ENCODE measurements around the gene AMTN.
"Not testable (repeated sequence)": the region's sequence is repeated elsewhere in the genome, so short reads cannot be mapped to it uniquely, and the experiment has no call there.

AMTN gene, protein sequence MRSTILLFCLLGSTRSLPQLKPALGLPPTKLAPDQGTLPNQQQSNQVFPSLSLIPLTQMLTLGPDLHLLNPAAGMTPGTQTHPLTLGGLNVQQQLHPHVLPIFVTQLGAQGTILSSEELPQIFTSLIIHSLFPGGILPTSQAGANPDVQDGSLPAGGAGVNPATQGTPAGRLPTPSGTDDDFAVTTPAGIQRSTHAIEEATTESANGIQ

DNA sequence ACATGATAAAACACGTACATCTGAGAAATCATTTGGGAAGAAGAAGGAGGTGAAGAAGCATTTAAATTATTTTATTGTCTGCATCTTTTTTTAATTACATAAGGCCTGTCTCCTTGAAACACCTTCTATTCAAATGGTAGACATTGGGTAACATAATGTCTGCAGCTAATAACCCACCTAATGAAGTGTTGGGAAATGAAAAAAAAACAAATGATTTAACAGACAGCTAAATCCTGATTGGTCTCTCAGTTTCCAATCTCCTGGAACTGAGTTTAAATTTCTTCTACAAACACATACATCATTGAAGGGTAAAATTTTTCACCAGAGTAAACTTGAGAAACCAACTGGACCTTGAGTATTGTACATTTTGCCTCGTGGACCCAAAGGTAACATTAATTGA, at the start of gene AMTN:
TSS of gene AMTN (plus strand) at position 301 of the 400 bp plus-strand sequence. CDS start 209 bp downstream, outside the sequence.
- DNase-seq (ENCODE audit: low read depth, low spot score), result no peak

GRCh38 chr4:70471897-70472296, 46.5 kb upstream of the AMTN start, which contains the start of gene MUC7:
Gene MUC7, plus strand, starts transcription at chr4:70472197. Its CDS starts 1,825 bp downstream, at chr4:70474022.
- no peak for DNase-seq (ENCODE audit: low read depth, low spot score)

DNA sequence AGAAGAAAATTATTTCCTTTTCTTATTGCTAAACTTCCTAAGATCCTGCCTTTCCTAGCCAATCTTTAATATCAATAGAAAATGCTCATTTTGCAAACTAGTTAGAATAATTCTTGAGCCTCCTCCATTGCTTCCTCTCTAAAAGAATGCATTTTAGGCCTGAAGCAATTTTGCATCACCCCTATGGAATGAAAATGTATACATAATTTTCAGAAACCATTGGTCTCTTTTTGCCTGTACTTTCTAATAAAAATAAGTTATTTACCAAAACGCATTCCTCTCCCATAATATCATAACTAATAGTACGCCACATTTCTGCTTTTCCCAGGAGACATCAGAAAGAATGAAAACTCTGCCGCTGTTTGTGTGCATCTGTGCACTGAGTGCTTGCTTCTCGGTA, 44.7 kb upstream of the AMTN start:
- DNase-seq (ENCODE audit: low read depth, low spot score), result no peak

- no peak for DNase-seq (ENCODE audit: low read depth, low spot score)
Measured at GRCh38 chr4:70488748-70489147, 29.6 kb upstream of the AMTN start.

GRCh38 chr4:70496231-70496630, 22.1 kb upstream of the AMTN start:
- no peak for DNase-seq (ENCODE audit: low read depth, low spot score)

- not testable (repeated sequence) for DNase-seq (ENCODE audit: low read depth, low spot score)
Measured at GRCh38 chr4:70501838-70502237, 16.5 kb upstream of the AMTN start.

GRCh38 chr4:70504733-70505132, 13.6 kb upstream of the AMTN start:
- DNase-seq (ENCODE audit: low read depth, low spot score), result no peak

DNA sequence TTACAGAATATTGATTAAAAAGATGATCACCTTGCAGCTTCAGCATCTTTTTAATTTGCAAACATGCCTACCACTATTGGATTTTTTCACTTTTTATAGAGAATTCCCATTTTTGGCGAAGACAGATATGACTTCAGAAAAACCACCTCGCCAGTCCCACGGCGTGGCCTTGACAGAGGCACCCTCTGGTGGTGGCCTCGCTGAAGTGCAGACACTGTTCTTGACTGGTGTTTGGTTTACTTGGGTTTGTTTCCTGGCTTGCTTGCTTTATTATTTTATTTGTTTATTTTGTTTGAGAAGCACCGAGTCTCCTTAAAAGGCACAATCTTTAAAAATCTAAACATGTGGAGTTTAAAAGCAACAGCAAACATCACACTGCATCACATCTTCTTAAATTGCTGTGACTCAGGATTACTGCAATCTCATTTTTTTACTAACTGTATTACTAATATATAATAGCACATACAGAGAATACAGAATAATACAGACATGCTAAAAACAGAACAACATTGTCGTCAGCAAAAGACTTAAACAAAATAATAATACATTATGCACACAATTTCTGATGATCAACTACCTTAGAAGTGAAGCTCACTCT, 13.1 kb upstream of the AMTN start:
- DNase-seq (ENCODE audit: low read depth, low spot score), result peak; percentile 28

DNA sequence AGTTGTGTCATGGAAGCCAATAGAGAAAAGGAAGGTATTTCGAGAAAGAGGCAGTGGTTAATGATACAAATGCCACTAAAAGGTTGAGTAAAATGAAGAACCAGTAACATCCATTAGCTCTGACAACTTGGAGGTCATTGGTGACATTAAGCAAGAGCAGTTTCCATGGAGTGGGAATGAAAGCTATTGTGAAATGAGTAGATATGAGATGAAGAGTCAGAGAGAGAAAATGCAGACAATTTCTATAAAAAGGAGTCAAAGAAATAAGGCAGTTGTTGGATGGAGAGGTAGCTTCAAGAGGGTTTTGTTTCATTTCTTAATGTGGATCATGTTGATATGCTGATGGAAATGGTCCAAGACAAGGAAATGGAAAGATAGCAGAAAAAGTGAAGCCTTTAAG, 9.6 kb upstream of the AMTN start:
- DNase-seq (ENCODE audit: low read depth, low spot score), result no peak

DNA sequence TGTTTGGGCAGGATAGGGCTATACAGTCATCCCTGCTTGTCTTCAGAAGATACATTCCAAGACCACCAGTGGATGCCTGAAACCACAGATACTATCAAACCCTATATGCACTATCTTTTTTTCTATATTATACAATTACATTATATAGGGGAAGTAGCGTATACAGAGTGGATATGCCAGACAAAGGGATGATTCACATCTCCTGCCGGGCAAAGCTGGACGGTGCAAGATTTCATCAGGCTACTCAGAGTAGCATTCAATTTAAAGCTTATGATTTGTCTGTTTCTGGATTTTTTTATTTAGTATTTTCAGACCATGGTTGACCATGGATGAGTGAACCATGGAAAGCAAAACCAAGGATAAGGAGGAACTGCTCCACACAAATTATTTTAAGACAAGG, 7.0 kb upstream of the AMTN start:
- no peak for DNase-seq (ENCODE audit: low read depth, low spot score)

DNA sequence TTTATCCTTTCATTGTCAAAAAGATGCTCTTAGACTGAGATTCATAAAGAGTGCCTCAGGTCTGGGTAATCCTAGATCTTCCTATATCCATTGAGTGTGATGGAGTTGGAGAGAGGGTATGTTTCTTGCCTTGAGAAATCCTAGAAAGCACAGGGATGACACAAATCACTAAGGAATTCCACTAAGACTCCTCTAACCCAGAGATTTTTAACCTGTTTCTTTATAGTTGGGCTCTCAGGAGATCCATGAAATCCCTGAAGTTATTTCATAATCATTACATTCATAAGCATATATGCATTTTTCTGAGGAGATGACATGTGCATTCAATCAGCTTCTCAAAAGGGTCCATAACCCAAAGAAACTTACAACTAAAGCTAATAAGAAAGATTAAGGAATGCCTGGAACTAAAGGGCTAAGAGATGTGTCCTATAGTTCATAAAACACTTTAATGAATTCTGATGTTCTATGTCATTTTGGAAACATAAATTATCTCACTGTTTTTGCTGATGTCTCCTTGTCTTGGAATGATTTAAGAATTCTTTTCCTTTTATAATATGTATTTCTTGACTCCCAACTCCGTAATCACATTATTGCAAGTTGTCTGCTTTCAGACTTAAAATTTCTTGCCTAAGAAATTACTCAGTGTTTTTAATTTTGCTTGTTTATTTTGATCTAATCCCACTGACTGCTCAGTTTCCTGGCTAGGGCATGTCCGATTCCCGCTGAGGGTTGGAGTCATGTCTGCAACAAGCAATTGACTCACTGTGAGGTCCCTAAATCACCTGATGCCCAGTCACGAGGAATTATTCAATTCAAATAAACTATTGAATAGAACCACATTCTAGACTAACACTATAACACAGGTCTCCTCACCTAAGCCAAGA, 2.8 kb upstream of the AMTN start:
- DNase-seq (ENCODE audit: low read depth, low spot score), result no peak

DNA sequence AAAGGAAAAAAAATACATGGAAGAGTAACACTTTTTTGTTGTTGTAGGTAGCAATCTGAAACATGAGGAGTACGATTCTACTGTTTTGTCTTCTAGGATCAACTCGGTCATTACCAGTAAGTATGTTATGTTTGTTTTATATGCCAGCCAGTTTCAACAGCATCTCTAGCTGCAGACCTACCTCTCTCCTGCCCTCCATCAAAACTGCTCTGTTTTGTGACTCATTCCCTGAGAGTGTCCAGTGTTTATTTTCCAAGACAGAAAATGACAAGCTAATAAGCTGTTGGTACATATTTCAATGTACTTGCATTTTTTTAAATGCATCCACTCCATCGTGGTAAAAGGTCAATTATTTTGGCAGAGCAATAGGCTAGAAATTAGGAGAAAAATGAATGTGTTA, 347 bp downstream of the AMTN start:
- no peak for DNase-seq (ENCODE audit: low read depth, low spot score)

- no peak for DNase-seq (ENCODE audit: low read depth, low spot score)
Measured at GRCh38 chr4:70522626-70523025, 4.3 kb downstream of the AMTN start.

- no peak for DNase-seq (ENCODE audit: low read depth, low spot score)
Measured at GRCh38 chr4:70530997-70531396, 12.6 kb downstream of the AMTN start.

- no peak for DNase-seq (ENCODE audit: low read depth, low spot score)
Measured at GRCh38 chr4:70531981-70532380, 13.6 kb downstream of the AMTN start.

- DNase-seq (ENCODE audit: low read depth, low spot score), result no peak
Measured at GRCh38 chr4:70533211-70533610, 14.8 kb downstream of the AMTN start.

- no peak for DNase-seq (ENCODE audit: low read depth, low spot score)
Measured at GRCh38 chr4:70533791-70534190, 15.4 kb downstream of the AMTN start.

GRCh38 chr4:70534886-70535285, 16.5 kb downstream of the AMTN start:
- DNase-seq (ENCODE audit: low read depth, low spot score), result not testable (repeated sequence)

DNA sequence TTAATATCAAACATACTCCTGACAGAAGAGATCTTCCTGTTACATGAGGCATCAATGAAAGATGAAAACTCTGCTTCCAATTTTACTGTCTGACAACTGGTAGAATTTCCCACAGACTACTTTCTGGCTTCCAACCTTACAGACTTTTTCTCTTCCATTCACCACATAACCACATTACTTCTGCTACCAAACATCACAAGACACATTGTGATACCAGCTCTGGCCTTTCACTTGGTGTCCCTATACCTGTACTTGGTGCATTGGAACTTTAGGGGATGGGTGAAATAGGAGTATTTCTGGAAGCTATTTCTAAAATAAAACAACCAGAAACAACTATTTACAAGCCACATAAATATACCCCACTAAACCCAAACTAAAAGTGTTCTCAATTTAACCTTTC, 20.5 kb downstream of the AMTN start:
- no peak for DNase-seq (ENCODE audit: low read depth, low spot score)

- no peak for DNase-seq (ENCODE audit: low read depth, low spot score)
Measured at GRCh38 chr4:70544279-70544868, 26.0 kb downstream of the AMTN start.

DNA sequence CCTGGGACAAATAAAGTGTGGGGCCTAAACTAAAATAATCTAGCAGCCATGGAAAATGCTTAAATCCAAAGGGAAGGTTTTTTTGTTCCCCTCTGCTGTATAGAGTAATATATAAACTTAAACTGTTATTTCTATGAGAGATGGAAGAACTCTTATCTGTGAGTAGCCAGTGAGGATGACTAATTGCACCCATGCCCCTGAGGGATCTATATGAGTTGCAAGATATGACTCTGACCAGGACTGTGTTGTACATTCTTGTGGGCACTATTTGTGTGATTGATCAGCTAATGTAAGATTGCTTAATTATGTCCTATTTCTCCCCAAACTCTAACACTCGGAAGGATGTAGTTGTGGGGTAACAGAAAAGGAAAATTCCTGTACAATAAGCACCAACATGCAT, 38.5 kb downstream of the AMTN start:
- no peak for DNase-seq (ENCODE audit: low read depth, low spot score)

GRCh38 chr4:70559211-70559830, 41.0 kb downstream of the AMTN start:
- no peak for DNase-seq (ENCODE audit: low read depth, low spot score)

Data from ELF-1 (cell line).